Neutrophil (primary cell): ENCODE measurements around the gene GSTA4.

Source experiments
- H3K27ac ChIP-seq: fragments of 200-600 bp; sonication (generic); 2 replicates; pipeline ENCODE4 v1.5.1; 2016; ENCODE audit warnings: mild to moderate bottlenecking, moderate library complexity
- H3K27me3 ChIP-seq: fragments of 200-600 bp; sonication (generic); 2 replicates; pipeline ENCODE4 v1.6.0; 2016; ENCODE audit warnings: mild to moderate bottlenecking
- H3K36me3 ChIP-seq: fragments of 200-600 bp; sonication (generic); 2 replicates; pipeline ENCODE4 v1.5.1; 2017
- H3K4me1 ChIP-seq, 2 experiments: fragments of 200-600 bp in 1 of 2; sonication (generic) in 1 of 2; 1 replicate in 1 of 2; 2 replicates in 1 of 2; pipeline versions ENCODE4 v1.5.1 to v1.6.1; 2013 to 2016; ENCODE audit warnings: low read depth in 1 of 2, low read length in 1 of 2, mild to moderate bottlenecking in 1 of 2, moderate library complexity in 1 of 2; ENCODE audit not compliant: control insufficient read depth in 1 of 2, insufficient read depth in 1 of 2
- H3K4me3 ChIP-seq, 2 experiments: fragments of 200-600 bp in 1 of 2; sonication (generic) in 1 of 2; 1 replicate in 1 of 2; 2 replicates in 1 of 2; pipeline ENCODE4 v1.5.1; 2013 to 2016; ENCODE audit warnings: low read depth in 1 of 2, low read length in 1 of 2, mild to moderate bottlenecking in 1 of 2, moderate library complexity in 1 of 2
- H3K9me3 ChIP-seq: fragments of 200-600 bp; sonication (generic); 2 replicates; pipeline ENCODE4 v1.5.1; 2016
- TF ChIP-seq, protein P1 (sequence below): fragments of 200-600 bp; sonication (generic); IDR thresholded peaks from 2 replicates; pipeline ENCODE4 v1.5.1; 2016; ENCODE audit warnings: antibody characterized with exemption

GSTA4 gene

DNA sequence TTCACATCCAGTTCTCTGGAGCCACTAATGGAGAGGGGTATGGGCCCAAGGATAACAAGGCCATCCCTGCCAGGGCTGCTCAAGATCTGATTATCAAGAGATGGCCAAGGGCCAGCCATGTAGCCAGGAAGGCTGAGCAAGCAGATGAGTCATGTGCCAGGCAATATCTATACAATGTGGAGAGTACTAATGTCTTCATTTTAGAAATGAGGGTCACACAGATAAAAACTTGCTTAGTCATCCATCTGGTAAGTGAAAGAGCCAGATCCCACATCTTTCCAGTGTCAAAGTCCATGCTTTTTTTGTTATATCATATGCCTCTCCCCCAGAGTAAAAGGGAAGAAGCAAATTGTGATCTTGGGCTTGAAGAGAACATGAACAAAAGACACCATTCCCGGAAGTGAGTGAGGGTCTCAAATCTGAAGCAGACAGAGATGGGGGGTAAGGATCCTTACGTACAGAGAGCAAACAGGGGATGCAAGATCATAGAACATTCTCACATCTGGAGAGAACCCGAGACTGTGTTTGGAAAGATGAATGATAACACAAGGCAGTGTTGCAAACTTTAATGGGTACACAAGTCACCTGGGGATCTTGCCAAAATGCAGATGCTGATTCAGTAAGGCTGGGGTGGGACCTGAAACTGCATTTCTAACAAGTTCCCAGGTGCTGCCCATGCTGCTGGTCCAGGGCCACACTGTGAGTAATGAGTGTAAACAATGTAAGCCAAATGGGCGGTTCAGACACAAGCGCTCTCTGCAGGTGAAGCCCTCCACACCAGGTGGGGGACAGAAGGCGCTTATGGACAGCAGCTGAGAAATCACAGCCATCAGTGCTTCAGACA is 65.5 kb downstream of the GSTA4 start:
- Histone ChIP-seq H3K4me3 (no peak overlapping the region), H3K27ac (no peak overlapping the region), H3K27me3 (no peaks in the 10 kb centered on the region), H3K36me3 (no peaks in the 10 kb centered on the region), H3K9me3 (no peaks in the 10 kb centered on the region), H3K4me1 (no peaks in the 10 kb centered on the region)
- TF ChIP-seq, protein P1, sequence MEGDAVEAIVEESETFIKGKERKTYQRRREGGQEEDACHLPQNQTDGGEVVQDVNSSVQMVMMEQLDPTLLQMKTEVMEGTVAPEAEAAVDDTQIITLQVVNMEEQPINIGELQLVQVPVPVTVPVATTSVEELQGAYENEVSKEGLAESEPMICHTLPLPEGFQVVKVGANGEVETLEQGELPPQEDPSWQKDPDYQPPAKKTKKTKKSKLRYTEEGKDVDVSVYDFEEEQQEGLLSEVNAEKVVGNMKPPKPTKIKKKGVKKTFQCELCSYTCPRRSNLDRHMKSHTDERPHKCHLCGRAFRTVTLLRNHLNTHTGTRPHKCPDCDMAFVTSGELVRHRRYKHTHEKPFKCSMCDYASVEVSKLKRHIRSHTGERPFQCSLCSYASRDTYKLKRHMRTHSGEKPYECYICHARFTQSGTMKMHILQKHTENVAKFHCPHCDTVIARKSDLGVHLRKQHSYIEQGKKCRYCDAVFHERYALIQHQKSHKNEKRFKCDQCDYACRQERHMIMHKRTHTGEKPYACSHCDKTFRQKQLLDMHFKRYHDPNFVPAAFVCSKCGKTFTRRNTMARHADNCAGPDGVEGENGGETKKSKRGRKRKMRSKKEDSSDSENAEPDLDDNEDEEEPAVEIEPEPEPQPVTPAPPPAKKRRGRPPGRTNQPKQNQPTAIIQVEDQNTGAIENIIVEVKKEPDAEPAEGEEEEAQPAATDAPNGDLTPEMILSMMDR, result no peak
